ENCODE results near the gene IFT80. TPM values are rescaled to one million over a fixed set of nuclear protein-coding genes. Genes with fewer than 3 reads are reported as not detected.
A peak's percentile ranks its signal among the peaks of the same experiment; 100 is the strongest.

Gene IFT80
- total and polyA plus RNA-seq, 9 of the 15 experiments (the other 6 are each of a cell fraction or from before 2014, with no cell fraction given), result 6.7 to 21.1 (median 16.4) TPM

GRCh38 chr3:160225176-160226025, 173.6 kb downstream of the IFT80 start, which contains the start of gene C3orf80 (continued):
- TF ChIP-seq NRF1 (conservative IDR thresholded peaks at IDR 0.05 in 1 of 2, IDR thresholded peaks at IDR 0.05 in 1 of 2), result peak; percentile 72 to 73; a peak in 3 of 4 replicates
- TF ChIP-seq PML (IDR thresholded peaks at IDR 0.05; ENCODE audit: low read length), result no peak
- TF ChIP-seq NEUROD1 (IDR thresholded peaks at IDR 0.05; ENCODE audit: borderline replicate concordance, low read depth, low read length, partially characterized antibody), result no peak
- no peak for TF ChIP-seq DIDO1 (tag; IDR thresholded peaks at IDR 0.05; ENCODE audit: low read depth)
- no peak for TF ChIP-seq TAF1 (IDR thresholded peaks at IDR 0.05; ENCODE audit: control insufficient read depth, extremely low read depth, insufficient read depth, low read length, severe bottlenecking)
- TF ChIP-seq ZNF224 (CRISPR knock-in tag; IDR thresholded peaks at IDR 0.05), result no peak
- TF ChIP-seq POLR2AphosphoS2 (IDR thresholded peaks at IDR 0.05; ENCODE audit: low read length), result no peak
- peak; percentile 44; the same call in 1 of the 2 replicates for TF ChIP-seq PHF8 (IDR thresholded peaks at IDR 0.05; ENCODE audit: borderline replicate concordance, low read length)
- TF ChIP-seq ZNF280A (IDR thresholded peaks at IDR 0.05; ENCODE audit: low read depth, partially characterized antibody), result no peak
- no peak for TF ChIP-seq RHOXF2B (CRISPR knock-in tag; conservative IDR thresholded peaks at IDR 0.05)
- TF ChIP-seq DACH1 (IDR thresholded peaks at IDR 0.05; ENCODE audit: partially characterized antibody), result no peak
- no peak for TF ChIP-seq FOXK2 (conservative IDR thresholded peaks at IDR 0.05 in 1 of 2, IDR thresholded peaks at IDR 0.05 in 1 of 2; ENCODE audit: low read depth in 2 of 2)
- TF ChIP-seq TRIM25 (IDR thresholded peaks at IDR 0.05; ENCODE audit: borderline replicate concordance), result no peak
- no peak for TF ChIP-seq ZNF318 (IDR thresholded peaks at IDR 0.05; ENCODE audit: borderline replicate concordance in 1 of 2, low read depth in 1 of 2)
- no peak for TF ChIP-seq TAF7 (tag; IDR thresholded peaks at IDR 0.05)

Measured in K562 (cell line).